NCI-H510A (cell line): ENCODE measurements around the gene NPAS3.

Source experiments
- DNase-seq: peaks from one replicate; lab custom pipeline; 2025; lab: John Stamatoyannopoulos, UW

NPAS3 gene

GRCh38 chr14:33257796-33258195 lies 319.1 kb downstream of the NPAS3 start:
- DNase-seq: no peak

- DNase-seq: no peak
These were observed 321.1 kb downstream of the NPAS3 start for GRCh38 chr14:33259764-33260163.

- no peak for DNase-seq
These were observed 332.5 kb downstream of the NPAS3 start for GRCh38 chr14:33271216-33271615.

GRCh38 chr14:33271891-33272290 lies 333.2 kb downstream of the NPAS3 start:
- DNase-seq: no peak

- DNase-seq: no peak
These were observed 335.3 kb downstream of the NPAS3 start for GRCh38 chr14:33273978-33274377.

GRCh38 chr14:33275879-33276278 lies 337.2 kb downstream of the NPAS3 start:
- no peak for DNase-seq

GRCh38 chr14:33279865-33280264 lies 341.2 kb downstream of the NPAS3 start:
- DNase-seq: no peak

- no peak for DNase-seq
These were observed 342.0 kb downstream of the NPAS3 start for GRCh38 chr14:33280646-33281045.

GRCh38 chr14:33282331-33283230 lies 343.9 kb downstream of the NPAS3 start:
- no peak for DNase-seq

GRCh38 chr14:33285902-33286700 lies 347.4 kb downstream of the NPAS3 start:
- DNase-seq: no peak

- no peak for DNase-seq
These were observed 348.5 kb downstream of the NPAS3 start for GRCh38 chr14:33287189-33287588.

GRCh38 chr14:33290641-33291040 lies 352.0 kb downstream of the NPAS3 start:
- no peak for DNase-seq

GRCh38 chr14:33291529-33292104 lies 352.9 kb downstream of the NPAS3 start:
- DNase-seq: no peak

- DNase-seq: no peak
These were observed 355.7 kb downstream of the NPAS3 start for GRCh38 chr14:33294419-33294818.

GRCh38 chr14:33297565-33297964 lies 358.9 kb downstream of the NPAS3 start:
- DNase-seq: no peak

- peak; percentile 3 for DNase-seq
These were observed 369.1 kb downstream of the NPAS3 start for GRCh38 chr14:33307691-33308251.

- no peak for DNase-seq
These were observed 370.4 kb downstream of the NPAS3 start for GRCh38 chr14:33309106-33309505.

- no peak for DNase-seq
These were observed 376.5 kb downstream of the NPAS3 start for GRCh38 chr14:33315217-33315616.

GRCh38 chr14:33315721-33316120 lies 377.0 kb downstream of the NPAS3 start:
- DNase-seq: no peak

- DNase-seq: no peak
These were observed 379.0 kb downstream of the NPAS3 start for GRCh38 chr14:33317675-33318074.

GRCh38 chr14:33323979-33324378 lies 385.3 kb downstream of the NPAS3 start:
- no peak for DNase-seq

- no peak for DNase-seq
These were observed 392.7 kb downstream of the NPAS3 start for GRCh38 chr14:33331176-33331949.
